HCT116 (cell line): Measurements from ENCODE around the gene MAPK8IP3.

Experiments used
- ATF3 ChIP-seq: IDR thresholded peaks from 2 replicates; pipeline ENCODE4 v1.6.1; 2012
- CEBPB ChIP-seq: IDR thresholded peaks from 2 replicates; pipeline ENCODE4 v1.6.1; 2012; ENCODE audit warnings: low read depth
- CTCF ChIP-seq, 3 experiments: fragments of 200-600 bp in 1 of 3; sonication (generic) in 1 of 3; IDR thresholded peaks in 2 of 3; conservative IDR thresholded peaks in 1 of 3; 2 replicates each; pipeline ENCODE4 v1.5.1; 2012 to 2017; ENCODE audit warnings: low read depth in 2 of 3, low read length in 2 of 3, antibody characterized with exemption in 1 of 3, borderline replicate concordance in 1 of 3, control low read depth in 1 of 3, mild to moderate bottlenecking in 1 of 3, mixed read lengths in 1 of 3, mixed run types in 1 of 3, moderate library complexity in 1 of 3; ENCODE audit not compliant: insufficient read depth in 1 of 3
- EZH2 ChIP-seq: fragments of 200-600 bp; sonication (generic); IDR thresholded peaks from 2 replicates; pipeline ENCODE4 v1.6.1; 2017; ENCODE audit warnings: antibody characterized with exemption, mixed run types
- JUND ChIP-seq: IDR thresholded peaks from 2 replicates; pipeline ENCODE4 v1.6.1; 2012
- MAX ChIP-seq: IDR thresholded peaks from 2 replicates; pipeline ENCODE4 v1.6.1; 2012
- POLR2A ChIP-seq: IDR thresholded peaks from 2 replicates; pipeline ENCODE4 v1.7.0; 2011; ENCODE audit warnings: borderline replicate concordance; ENCODE audit not compliant: insufficient read depth, insufficient read length; ENCODE audit errors: extremely low read depth
- POLR2AphosphoS5 ChIP-seq: IDR thresholded peaks from 2 replicates; pipeline ENCODE4 v1.6.1; 2011; ENCODE audit warnings: mild to moderate bottlenecking, low read depth, low read length, moderate library complexity
- SIN3A ChIP-seq: IDR thresholded peaks from 2 replicates; pipeline ENCODE4 v1.6.1; 2012; ENCODE audit warnings: low read depth
- SP1 ChIP-seq: IDR thresholded peaks from 2 replicates; pipeline ENCODE4 v1.6.1; 2012; ENCODE audit warnings: low read depth
- YY1 ChIP-seq: IDR thresholded peaks from 2 replicates; pipeline ENCODE4 v1.6.1; 2011; ENCODE audit warnings: low read length, low read depth, moderate library complexity, mild to moderate bottlenecking; ENCODE audit not compliant: insufficient replicate concordance; ENCODE audit errors: extremely low read depth
- ZFX ChIP-seq: fragments of 450-650 bp; IDR thresholded peaks from 2 replicates; pipeline ENCODE4 v1.6.1; 2017
- ZNF274 ChIP-seq: fragments of 200-500 bp; sonication (Bioruptor generic); IDR thresholded peaks from 2 replicates; pipeline ENCODE4 v1.6.1; 2014; ENCODE audit warnings: mild to moderate bottlenecking, low read depth, low read length, inconsistent platforms

GRCh38 chr16:1787322-1788094 lies 81.5 kb downstream of the MAPK8IP3 start:
- TF ChIP-seq CTCF (IDR thresholded peaks at IDR 0.05 in 2 of 3, conservative IDR thresholded peaks at IDR 0.05 in 1 of 3; ENCODE audit: borderline replicate concordance in 1 of 3, insufficient read depth in 1 of 3, low read depth in 2 of 3, low read length in 2 of 3): no peak
- no peak for TF ChIP-seq EZH2
- no peak for TF ChIP-seq ZFX
- TF ChIP-seq POLR2AphosphoS5: no peak
- no peak for TF ChIP-seq ATF3
- TF ChIP-seq SP1: no peak
- TF ChIP-seq POLR2A: no peak
- TF ChIP-seq JUND: no peak
- TF ChIP-seq MAX: no peak
- no peak for TF ChIP-seq ZNF274
- TF ChIP-seq SIN3A: no peak
- TF ChIP-seq YY1: no peak
- TF ChIP-seq CEBPB: no peak
